Ishikawa (cell line): ENCODE data around the gene MC1R.

Experiments
- CEBPB ChIP-seq: IDR thresholded peaks from 2 replicates; pipeline ENCODE4 v1.6.1; 2012
- CREB1 ChIP-seq: IDR thresholded peaks from 2 replicates; pipeline ENCODE4 v1.6.1; 2012; ENCODE audit warnings: low read depth
- EGR1 ChIP-seq: IDR thresholded peaks from 2 replicates; pipeline ENCODE4 v1.6.1; 2012
- EP300 ChIP-seq: IDR thresholded peaks from 2 replicates; pipeline ENCODE4 v1.6.1; 2012; ENCODE audit warnings: borderline replicate concordance
- FOXM1 ChIP-seq: IDR thresholded peaks from 2 replicates; pipeline ENCODE4 v1.6.1; 2012; ENCODE audit warnings: low read depth, borderline replicate concordance
- RAD21 ChIP-seq: IDR thresholded peaks from 2 replicates; pipeline ENCODE4 v1.6.1; 2012; ENCODE audit warnings: low read depth
- TAF1 ChIP-seq: IDR thresholded peaks from 2 replicates; pipeline ENCODE4 v1.6.1; 2012; ENCODE audit warnings: low read depth, mild to moderate bottlenecking
- TEAD4 ChIP-seq: IDR thresholded peaks from 2 replicates; pipeline ENCODE4 v1.6.1; 2012
- ZBTB7A ChIP-seq: IDR thresholded peaks from 2 replicates; pipeline ENCODE4 v1.6.1; 2012; ENCODE audit warnings: low read depth
- TF ChIP-seq, protein P1 (sequence below): IDR thresholded peaks from 2 replicates; pipeline ENCODE4 v1.6.1; 2012
- TF ChIP-seq, protein P2 (sequence below): IDR thresholded peaks from 2 replicates; pipeline ENCODE4 v1.6.1; 2012; ENCODE audit warnings: low read depth, mild to moderate bottlenecking
- TF ChIP-seq, protein P3 (sequence below): IDR thresholded peaks from 2 replicates; pipeline ENCODE4 v1.6.1; 2012

DNA sequence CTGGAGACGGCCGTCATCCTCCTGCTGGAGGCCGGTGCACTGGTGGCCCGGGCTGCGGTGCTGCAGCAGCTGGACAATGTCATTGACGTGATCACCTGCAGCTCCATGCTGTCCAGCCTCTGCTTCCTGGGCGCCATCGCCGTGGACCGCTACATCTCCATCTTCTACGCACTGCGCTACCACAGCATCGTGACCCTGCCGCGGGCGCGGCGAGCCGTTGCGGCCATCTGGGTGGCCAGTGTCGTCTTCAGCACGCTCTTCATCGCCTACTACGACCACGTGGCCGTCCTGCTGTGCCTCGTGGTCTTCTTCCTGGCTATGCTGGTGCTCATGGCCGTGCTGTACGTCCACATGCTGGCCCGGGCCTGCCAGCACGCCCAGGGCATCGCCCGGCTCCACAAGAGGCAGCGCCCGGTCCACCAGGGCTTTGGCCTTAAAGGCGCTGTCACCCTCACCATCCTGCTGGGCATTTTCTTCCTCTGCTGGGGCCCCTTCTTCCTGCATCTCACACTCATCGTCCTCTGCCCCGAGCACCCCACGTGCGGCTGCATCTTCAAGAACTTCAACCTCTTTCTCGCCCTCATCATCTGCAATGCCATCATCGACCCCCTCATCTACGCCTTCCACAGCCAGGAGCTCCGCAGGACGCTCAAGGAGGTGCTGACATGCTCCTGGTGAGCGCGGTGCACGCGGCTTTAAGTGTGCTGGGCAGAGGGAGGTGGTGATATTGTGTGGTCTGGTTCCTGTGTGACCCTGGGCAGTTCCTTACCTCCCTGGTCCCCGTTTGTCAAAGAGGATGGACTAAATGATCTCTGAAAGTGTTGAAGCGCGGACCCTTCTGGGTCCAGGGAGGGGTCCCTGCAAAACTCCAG, 1.1 kb downstream of the MC1R start:
- no peak for TF ChIP-seq RAD21
- no peak for TF ChIP-seq TAF1
- TF ChIP-seq, protein P1, sequence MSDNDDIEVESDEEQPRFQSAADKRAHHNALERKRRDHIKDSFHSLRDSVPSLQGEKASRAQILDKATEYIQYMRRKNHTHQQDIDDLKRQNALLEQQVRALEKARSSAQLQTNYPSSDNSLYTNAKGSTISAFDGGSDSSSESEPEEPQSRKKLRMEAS: no peak
- TF ChIP-seq, protein P2, sequence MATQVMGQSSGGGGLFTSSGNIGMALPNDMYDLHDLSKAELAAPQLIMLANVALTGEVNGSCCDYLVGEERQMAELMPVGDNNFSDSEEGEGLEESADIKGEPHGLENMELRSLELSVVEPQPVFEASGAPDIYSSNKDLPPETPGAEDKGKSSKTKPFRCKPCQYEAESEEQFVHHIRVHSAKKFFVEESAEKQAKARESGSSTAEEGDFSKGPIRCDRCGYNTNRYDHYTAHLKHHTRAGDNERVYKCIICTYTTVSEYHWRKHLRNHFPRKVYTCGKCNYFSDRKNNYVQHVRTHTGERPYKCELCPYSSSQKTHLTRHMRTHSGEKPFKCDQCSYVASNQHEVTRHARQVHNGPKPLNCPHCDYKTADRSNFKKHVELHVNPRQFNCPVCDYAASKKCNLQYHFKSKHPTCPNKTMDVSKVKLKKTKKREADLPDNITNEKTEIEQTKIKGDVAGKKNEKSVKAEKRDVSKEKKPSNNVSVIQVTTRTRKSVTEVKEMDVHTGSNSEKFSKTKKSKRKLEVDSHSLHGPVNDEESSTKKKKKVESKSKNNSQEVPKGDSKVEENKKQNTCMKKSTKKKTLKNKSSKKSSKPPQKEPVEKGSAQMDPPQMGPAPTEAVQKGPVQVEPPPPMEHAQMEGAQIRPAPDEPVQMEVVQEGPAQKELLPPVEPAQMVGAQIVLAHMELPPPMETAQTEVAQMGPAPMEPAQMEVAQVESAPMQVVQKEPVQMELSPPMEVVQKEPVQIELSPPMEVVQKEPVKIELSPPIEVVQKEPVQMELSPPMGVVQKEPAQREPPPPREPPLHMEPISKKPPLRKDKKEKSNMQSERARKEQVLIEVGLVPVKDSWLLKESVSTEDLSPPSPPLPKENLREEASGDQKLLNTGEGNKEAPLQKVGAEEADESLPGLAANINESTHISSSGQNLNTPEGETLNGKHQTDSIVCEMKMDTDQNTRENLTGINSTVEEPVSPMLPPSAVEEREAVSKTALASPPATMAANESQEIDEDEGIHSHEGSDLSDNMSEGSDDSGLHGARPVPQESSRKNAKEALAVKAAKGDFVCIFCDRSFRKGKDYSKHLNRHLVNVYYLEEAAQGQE: no peak
- no peak for TF ChIP-seq TEAD4
- TF ChIP-seq EP300: no peak
- no peak for TF ChIP-seq CEBPB
- TF ChIP-seq CREB1: no peak
- no peak for TF ChIP-seq ZBTB7A
- TF ChIP-seq EGR1: no peak
- TF ChIP-seq FOXM1: no peak
- TF ChIP-seq, protein P3, sequence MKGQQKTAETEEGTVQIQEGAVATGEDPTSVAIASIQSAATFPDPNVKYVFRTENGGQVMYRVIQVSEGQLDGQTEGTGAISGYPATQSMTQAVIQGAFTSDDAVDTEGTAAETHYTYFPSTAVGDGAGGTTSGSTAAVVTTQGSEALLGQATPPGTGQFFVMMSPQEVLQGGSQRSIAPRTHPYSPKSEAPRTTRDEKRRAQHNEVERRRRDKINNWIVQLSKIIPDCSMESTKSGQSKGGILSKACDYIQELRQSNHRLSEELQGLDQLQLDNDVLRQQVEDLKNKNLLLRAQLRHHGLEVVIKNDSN: no peak
